Stimulated activated CD8-positive, alpha-beta memory T cell treated with anti-CD3 and anti-CD28 coated beads, Interleukin-2, amount 100 ng/mL, for 48 hours (primary cell): ENCODE results near the gene CCDC183.
"Not testable (repeated sequence)": the region's sequence is repeated elsewhere in the genome, so short reads cannot be mapped to it uniquely, and the experiment has no call there.

Source experiments
- DNase-seq, 2 donors: peaks; one replicate each; pipeline ENCODE4 v3.0.0-alpha.2; 2020; ENCODE audit warnings: low read depth in 2 of 2

The CCDC183 gene

DNA sequence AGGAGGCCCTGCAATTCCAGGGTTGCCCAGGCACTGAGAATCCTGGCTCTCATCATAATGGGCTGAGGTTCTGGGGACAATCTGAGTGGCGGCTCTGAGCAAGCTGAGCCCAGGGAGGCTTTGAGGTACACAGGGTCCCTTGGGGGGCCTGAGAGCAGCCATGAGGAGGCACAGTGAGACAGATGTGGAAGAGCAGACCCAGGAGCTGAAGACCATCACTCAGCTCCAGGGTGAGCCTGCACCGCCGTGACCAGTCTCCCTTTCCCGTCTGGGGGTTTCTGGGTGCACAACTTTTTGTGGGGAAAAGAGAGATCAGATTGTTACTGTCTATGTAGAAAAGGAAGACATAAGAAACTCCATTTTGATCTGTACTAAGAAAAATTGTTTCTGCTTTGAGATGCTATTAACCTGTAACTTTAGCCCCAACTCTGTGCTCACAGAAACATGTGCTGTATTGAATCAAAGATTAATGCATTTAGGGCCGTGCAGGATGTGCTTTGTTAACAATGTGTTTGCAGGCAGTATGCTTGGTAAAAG is at the start of gene CCDC183:
CCDC183 (plus strand) TSS at position 101 of the 537 bp plus-strand sequence; CDS start at position 161, 60 bp downstream.
- DNase-seq, result no peak

DNA sequence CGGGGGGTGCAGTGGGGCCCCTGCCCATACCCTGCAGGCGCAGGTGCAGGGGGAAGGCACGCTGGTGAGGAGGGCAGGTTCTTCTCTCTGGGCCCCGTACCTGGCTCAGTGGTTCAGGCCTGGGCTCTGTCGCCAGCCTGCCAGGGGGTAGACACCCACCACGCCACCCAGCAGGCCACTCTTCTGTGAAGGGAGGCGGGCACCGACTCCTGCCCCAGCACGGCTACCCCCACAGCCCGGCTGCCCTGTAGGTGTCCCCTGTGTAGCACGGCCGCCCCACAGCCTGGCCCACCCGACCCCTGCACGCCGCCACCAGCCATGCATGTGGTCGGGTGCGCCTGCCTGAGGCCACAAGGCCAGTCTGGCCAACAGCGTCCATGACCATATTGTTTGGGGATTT is 49.5 kb upstream of the CCDC183 start:
- DNase-seq, result no peak

DNA sequence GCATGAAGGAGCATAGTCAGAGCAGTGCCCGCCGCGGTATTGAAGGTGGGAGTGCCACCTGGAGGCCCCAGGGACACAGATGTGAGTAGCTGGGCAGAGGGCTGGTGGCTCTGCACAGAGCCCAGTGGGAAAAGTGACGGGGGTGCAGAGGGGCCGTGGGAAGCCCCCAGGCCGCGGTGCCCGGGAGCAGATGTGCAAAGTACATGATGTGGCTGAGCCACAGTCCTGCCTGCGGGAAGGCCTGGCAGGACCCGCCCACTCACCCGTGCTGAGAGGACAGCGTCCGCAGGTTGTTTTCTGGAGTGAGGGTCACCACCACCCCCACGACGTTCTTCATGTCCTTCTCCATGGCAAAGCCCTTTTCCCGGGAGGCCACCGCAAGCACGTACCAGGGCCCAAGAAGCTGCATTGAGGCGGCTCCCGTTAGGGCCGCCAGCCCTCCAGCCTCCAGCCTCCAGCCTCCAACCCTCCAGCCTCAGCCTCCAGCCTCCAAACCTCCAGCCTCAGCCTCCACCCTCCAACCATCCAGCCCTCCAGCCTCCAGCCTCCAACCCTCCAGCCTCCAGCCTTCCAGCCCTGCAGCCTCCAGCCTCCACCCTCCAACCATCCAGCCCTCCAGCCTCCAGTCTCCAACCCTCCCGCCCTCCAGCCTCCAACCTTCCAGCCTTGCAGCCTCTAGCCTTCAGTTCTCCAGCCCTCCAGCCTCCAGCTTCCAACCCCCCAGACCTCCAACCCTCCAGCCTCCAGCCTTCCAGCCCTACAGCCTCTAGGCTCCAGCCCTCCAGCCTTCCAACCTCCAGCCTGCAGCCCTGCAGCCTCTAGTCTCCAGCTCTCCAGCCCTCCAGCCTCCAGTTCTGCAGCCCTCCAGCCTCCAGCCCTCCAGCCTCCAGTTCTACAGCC is 48.7 kb upstream of the CCDC183 start:
- DNase-seq, result no peak

DNA sequence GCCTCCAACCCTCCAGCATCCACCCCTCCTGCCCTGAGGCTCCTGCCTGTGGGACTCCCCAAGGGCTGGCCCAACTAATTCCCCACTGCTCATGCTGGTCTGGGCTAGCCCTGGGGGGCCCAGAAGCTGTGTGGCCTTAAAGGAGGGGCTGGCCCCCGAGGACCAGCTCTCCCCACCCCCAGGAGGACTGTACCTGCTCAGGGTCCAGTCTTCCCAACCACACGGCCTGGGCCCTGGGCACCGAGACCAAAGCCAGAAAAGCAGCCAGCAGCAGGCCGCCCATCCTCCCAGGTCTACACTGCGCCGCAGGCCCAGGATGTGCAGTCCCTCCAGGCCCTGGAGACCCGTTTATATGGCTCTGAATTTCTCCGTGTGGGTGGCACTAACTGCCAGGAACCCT is 47.9 kb upstream of the CCDC183 start, which contains the start of gene LCN6:
LCN6 (minus strand) TSS at position 325 of the 400 bp plus-strand sequence; CDS start at position 283, 42 bp downstream.
- DNase-seq, result no peak

DNA sequence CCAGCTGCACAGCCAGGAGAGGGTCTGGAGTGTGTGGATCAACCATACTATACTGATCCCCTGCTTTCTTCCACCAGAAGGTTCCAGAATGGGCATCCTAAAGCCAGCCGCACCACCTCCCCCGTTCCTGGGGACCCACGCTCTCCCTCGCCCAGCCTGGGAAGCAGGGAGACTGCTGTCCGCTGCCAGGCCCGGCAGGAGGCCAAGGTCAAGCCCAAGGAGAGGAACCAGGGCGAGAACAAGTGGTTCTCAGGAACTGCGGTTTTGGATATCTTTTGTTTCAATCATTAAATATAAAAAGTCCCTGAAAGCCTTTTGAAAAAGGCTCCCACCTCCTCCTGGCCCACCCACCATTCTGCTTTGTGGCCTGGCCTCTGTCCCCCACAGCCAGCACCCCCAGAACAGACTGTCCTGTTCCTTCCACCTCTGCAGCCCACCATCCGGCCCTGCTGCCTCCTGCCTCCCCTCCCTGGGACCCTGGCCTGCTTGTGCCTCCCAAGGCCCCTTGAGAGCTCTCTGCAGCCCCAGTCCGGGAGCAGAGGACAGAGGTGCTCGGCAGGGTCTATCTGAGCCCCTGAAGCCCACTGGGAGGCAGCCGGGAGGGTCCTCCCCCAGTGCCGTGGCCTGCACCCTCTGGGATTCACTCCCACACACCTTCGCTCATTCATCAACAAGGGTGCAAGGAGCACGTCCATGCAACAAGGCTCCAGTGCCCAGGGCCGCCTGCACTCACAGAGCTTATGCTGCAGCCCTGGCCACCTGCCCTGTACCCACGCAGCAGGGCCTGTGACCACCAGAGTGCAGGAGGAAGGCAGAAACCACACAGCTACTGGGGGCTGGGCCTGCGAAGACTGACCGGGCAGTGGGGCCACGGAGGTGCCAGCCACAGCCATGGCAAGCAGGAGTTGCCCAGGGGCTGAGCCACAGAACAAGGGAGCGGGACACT is 47.2 kb upstream of the CCDC183 start:
- DNase-seq, result no peak

DNA sequence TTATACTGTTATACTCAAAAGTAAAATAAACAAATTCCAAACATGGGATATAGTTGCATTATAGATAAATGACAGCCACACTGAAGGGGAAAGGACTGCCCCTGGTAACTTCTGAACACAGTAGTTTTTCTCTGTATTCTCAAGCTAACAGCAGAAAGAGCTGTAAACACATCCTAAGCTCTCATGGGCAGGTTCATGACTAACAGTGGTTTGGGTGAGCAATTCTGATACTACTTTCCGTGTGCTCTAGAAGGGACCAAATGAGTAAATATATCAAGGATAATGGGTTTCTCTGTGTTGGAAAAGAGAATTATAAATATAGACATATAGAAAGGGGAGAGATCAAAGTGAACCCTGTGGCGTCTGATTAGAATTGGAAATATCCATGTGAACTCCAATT is 45.6 kb upstream of the CCDC183 start:
- DNase-seq, result no peak

DNA sequence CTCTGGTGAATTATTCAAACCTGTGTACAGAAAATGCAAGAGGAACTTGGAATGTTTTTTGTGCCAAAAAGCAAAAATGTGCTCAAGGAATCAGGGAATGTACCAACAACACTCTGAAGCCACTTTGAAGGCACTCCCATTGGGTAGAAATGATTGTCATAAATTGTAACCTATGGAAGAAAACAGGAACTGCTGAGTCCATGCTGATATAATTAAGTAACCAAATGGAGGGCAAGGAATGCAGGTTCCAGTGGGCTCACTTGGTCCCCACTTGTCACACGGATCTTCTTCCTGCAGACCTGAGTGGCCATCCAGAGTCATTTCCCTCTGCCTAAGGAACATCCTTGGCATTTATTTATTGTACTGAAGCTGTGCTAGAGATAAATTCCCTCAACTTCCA is 44.9 kb upstream of the CCDC183 start:
- DNase-seq, result no peak

DNA sequence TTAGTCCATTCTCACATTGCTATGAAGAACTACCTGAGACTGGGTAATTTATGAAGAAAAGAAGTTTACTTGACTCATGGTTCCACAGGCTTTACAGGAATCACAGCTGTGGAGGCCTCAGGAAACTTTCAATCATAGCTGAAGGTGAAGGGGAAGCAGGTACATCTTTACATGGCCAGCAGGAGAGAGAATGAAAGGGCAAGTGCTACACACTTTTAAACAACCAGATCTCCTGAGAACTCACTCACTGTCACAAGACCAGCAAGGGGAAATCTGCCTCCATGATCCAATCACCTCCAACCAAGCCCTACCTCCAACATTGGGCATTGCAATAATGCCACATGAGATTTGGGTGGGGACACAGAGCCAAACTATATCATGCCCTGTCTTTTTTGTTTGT is 44.3 kb upstream of the CCDC183 start:
- DNase-seq, result no peak

DNA sequence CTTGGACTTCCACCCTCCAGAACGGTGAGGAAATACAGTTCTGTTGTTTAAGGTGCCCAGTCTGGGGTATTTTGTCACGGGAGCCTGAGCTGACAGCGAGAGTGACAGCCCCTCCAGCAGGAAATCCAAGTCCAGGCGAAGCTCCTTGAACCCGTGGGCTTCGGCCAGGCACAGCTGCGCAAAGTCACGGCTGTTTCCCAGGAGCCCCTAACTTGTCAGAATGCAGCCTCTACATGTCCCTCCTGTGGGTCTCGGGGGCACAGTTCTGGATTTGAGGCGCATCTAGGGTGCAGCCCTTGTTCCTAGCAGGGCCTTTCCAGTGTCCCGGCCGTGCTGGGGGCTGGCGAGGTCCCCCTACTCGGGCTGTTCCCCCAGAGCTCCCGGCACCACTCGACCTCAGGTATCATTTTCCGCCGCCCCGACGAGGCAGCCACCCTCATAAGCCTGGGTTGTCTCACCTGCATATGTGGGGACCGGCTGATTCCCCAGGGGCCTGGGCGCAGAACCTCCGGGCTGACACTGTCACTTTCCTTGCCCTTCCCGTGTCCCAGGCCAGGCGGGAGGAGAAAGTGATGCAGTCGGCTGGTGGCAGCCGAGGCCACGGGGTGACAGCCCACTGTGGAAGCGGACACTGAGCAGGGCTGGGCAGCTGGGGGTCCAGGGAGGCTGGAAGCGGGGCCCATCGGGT is 42.6 kb upstream of the CCDC183 start:
- DNase-seq, result no peak

DNA sequence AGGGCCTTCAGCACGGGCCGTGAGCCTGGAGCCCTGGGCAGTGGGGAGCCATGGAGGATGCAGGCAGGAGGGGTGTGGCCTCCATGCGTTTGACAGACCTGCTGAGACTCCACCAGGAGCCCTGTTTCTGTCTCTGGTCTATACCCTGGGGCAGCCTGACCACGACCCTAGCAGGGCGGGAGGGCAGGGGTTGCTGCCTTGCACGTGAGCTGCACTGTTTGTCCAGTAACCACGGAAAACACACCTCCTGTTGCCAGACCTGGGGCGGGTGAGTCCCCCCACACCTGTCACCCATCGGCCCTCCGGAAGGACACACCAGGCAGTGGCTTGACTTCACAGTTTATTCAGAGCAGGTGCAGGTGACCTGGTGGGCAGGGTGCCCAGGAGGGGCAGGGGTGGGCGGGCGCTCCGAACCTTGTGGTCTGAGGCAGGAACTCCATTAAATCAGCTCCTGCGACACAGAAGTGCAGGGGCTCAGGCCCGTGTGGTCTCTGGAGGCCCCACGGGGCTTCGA is 42.0 kb upstream of the CCDC183 start:
- DNase-seq, result no peak

DNA sequence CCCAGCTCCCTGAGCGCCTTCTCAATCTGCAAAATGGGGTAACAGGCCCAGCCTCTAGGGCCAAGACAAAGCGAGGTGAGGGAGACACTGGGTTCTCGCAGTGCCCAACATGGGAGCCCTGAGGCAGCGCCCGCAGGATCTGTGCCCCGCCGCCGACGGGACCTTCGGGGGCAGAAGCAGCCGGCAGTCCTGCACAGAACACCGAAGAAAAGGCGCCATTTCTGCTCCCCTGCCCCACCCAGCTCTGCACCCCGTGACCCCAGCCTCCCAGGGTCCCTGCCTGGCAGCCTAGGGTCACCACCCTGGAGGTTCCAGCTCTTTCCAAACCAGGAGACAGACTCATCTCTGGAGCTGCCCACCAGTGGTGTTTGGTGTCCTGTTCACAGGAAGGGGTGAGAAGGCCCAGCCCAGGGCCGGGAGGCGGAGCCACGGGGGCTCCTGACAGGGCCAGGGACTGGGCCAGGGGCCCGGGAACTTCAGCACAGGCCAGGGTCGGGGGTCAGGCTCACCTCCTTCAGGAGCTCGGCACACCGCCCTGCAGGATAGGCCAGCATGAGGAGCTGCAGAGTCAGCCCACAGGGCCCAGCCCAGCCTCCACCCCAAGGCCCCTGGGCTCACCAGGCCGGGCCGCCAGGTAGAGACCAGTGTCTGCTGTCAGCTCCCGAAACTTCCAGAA is 41.4 kb upstream of the CCDC183 start:
- no peak for DNase-seq

DNA sequence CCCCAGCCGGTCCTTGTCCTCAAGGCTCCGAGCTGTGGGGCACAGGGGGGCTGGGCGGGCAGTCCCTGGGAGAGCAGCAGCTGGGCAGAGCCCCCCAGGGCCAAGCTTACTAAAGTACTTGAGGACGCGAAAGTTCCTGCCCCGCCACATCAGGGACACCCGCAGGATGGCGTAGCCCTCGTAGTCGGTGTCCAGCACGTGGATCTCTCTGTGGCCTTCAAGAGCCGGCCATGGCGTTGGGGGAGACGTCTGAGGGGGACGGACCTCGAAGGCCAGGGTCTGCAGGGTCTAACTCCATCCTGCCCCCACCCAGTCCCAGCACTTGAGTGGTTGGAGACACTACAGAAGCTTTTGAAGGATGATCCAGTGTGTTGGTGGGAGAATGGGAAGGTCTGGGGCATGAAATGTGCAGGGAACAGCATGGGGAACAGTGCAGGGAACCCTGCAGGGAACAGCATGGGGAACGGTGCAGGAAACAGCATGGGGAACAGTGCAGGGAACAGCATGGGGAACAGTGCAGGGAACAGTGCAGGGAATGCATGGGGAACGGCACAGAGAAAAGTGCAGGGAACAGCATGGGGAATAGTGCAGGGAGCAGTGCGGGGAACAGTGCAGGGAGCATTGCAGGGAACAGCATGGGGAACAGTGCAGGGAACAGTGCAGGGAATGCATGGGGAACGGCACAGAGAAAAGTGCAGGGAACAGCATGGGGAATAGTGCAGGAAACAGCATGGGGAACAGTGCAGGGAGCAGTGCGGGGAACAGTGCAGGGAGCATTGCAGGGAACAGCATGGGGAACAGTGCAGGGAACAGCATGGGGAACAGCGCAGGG is 40.6 kb upstream of the CCDC183 start:
- not testable (repeated sequence) for DNase-seq

DNA sequence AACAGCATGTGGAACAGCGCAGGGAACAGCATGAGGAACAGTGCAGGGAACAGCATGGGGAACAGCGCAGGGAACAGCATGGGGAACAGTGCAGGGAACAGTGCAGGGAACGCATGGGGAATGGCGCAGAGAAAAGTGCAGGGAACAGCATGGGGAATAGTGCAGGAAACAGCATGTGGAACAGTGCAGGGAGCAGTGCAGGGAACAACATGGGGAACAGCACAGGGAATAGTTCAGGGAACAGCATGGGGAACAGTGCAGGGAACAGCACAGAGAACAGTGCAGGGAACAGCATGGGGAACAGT is 40.1 kb upstream of the CCDC183 start:
- DNase-seq, result no peak

DNA sequence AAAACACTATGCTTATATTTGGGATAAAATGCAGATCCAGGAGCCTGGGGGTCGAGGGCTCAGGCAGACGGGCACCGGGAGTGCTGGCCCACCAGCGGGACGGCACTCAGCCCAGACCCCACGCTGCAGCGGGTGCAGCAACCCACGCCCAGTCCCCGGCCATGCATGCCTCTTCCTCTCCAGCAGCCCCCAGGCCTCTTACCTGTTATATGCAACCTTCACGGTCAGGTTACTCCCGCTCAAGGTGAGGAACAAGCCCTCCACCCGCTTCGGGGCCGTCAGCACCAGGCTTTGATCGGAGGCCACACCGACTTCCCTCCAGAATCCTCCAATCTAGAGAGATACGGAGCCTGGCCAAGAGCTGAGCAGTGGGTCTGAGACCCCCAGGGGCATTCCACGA is 39.3 kb upstream of the CCDC183 start:
- no peak for DNase-seq

DNA sequence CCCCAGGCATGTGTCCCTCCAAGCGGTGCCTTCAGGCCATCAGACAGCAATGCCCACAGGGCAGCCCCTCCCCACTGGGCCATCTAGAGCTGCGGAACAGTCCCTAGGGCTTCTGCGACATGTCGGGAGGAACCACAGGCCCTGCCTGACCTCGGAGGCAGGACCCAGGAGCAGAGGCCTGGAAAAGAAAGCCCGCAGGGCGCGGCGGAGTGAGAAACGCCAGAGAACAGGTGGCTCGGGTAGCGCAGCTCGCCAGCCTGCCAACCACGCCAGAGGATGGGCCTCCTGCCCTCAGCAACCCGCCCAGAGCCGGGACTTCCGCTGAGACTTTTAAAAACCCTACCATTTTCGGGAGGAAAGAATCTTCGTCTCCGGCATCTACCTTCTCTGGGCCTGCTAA is 38.8 kb upstream of the CCDC183 start:
- DNase-seq, result no peak

DNA sequence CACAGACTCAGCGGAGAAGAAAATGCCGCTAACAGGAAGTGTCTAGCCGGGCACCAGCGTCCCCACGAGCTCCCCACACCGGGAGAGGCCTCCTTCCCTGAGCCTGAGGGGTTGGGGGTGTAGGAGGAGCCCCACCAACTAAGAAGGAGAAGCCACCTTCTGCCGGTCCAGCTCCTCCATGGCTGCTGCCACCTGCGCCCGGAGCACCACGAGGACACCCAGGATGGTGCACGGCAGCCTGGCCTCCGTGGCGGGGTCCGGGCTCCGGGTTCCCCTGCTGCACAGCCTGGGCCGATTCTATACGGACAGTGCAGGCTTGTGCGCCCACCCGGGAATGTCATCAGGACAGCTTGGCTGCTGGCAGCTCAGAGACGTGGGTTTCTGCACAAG is 38.4 kb upstream of the CCDC183 start:
- DNase-seq, result no peak

DNA sequence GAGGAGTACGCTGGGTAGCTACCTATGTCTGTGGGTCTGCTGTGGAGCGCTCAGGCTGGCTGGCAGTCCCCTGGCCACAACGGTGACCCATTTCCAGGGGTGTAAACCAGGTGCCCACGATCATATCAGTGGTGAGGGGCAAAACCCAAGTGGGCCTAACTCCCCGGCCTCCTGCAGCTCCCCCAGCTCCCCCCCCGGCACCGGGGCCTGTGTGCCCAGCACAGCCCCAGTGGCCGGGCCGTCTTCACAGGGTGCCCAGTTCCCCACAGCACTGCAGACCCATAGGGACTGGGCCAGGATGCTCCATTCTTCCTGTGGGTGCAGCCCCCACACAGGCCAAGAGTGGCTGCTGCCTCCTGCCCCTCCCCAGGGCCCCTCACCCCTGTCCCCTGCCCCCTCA is 37.1 kb upstream of the CCDC183 start:
- no peak for DNase-seq

DNA sequence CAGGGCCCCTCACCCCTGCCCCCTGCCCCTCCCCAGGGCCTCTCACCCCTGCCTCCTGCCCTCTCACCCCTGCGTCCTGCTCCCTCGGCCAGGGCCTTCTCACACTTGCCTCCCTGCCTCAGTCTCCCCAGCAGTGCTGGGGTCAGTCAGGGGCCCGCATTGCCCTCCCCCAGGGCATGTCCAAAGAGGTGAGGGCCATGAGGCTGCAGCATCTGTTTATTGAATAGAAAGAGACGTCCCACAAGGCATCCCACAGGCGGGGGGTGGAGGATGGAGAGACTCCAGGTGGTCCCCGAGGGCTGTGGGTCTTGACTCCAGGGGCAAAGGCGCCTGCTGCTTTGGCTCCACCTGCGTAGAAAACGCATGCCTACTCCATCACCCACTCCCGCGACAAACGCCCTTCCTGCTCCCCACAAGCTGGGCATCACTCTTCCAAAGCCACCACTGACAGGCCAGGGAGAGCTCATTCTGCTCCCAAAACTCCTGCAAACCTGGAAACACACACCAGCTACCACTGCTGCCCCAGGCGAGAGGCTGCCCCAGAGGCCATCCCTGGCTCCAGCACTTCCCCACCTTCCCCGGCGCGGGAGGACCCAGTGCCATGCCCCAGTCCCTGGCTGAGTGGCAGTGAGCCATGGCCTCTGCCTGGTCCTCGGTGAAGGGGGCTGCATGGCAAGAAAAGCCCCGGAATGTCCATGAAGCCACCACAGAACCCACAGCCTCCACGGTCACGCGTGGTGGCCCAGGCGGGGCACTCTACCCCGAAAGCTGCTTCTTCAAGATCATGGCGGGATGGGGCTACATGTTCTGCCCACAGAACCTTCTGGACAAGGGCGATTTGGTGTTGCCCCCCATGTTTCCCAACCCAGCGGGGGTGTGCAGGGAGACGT is 36.5 kb upstream of the CCDC183 start:
- no peak for DNase-seq

DNA sequence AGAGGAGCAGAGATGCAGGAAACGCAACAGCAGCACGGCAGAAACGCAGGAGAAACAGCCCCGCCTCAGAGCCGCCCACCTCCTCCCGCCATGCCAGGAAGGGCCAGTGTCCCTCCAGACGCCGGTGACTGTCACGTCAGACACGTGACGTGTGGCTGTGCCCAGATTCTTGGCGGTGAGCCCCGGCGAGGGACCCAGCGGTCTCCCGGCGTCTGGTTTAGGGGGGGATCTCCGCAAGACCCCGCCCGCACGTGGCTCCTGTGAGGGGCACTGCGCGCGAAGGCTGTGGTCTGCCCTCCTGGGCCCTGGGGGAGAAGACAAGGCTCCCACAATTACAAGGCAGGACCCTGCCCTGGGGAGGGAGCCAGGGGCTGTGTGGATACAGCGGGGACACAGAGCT is 35.7 kb upstream of the CCDC183 start:
- no peak for DNase-seq
